GM19438 (cell line): Measurements from ENCODE around the gene HSPA9.
"Not testable (repeated sequence)": the region's sequence is repeated elsewhere in the genome, so short reads cannot be mapped to it uniquely, and the experiment has no call there.

ENCODE experiments used
- ATAC-seq: cut with Tn5 transposase; IDR thresholded peaks from one replicate; pipeline ENCODE4 v1.9.1; 2021; ENCODE audit warnings: low read depth; ENCODE audit not compliant: unreplicated experiment

Gene HSPA9

GRCh38 chr5:138538943-138539627 is 36.1 kb downstream of the HSPA9 start:
- ATAC-seq, result no peak

- no peak for ATAC-seq
These were observed 38.4 kb downstream of the HSPA9 start for GRCh38 chr5:138536665-138537315.

- ATAC-seq, result no peak
These were observed 39.0 kb downstream of the HSPA9 start for GRCh38 chr5:138536215-138536614.

- ATAC-seq, result no peak
These were observed 40.9 kb downstream of the HSPA9 start for GRCh38 chr5:138533973-138534941.

- no peak for ATAC-seq
These were observed 45.4 kb downstream of the HSPA9 start for GRCh38 chr5:138529812-138530211.

GRCh38 chr5:138528744-138529469 is 46.3 kb downstream of the HSPA9 start:
- no peak for ATAC-seq

GRCh38 chr5:138528208-138528607 is 47.0 kb downstream of the HSPA9 start:
- ATAC-seq, result no peak

GRCh38 chr5:138527170-138527569 is 48.0 kb downstream of the HSPA9 start:
- ATAC-seq, result no peak

- ATAC-seq, result no peak
These were observed 51.8 kb downstream of the HSPA9 start for GRCh38 chr5:138523406-138523805.

GRCh38 chr5:138520971-138521370 is 54.2 kb downstream of the HSPA9 start:
- no peak for ATAC-seq

GRCh38 chr5:138517437-138517836 is 57.8 kb downstream of the HSPA9 start:
- ATAC-seq, result no peak

- ATAC-seq, result no peak
These were observed 59.5 kb downstream of the HSPA9 start for GRCh38 chr5:138515556-138516245.

GRCh38 chr5:138514021-138514420 is 61.2 kb downstream of the HSPA9 start:
- ATAC-seq, result no peak

- ATAC-seq, result no peak
These were observed 66.2 kb downstream of the HSPA9 start for GRCh38 chr5:138508958-138509357.

GRCh38 chr5:138507485-138507884 is 67.7 kb downstream of the HSPA9 start:
- not testable (repeated sequence) for ATAC-seq

- no peak for ATAC-seq
These were observed 68.6 kb downstream of the HSPA9 start for GRCh38 chr5:138506370-138507306.

- no peak for ATAC-seq
These were observed 70.4 kb downstream of the HSPA9 start for GRCh38 chr5:138504799-138505198.
